ENCODE results near the gene HEPHL1.

DNA sequence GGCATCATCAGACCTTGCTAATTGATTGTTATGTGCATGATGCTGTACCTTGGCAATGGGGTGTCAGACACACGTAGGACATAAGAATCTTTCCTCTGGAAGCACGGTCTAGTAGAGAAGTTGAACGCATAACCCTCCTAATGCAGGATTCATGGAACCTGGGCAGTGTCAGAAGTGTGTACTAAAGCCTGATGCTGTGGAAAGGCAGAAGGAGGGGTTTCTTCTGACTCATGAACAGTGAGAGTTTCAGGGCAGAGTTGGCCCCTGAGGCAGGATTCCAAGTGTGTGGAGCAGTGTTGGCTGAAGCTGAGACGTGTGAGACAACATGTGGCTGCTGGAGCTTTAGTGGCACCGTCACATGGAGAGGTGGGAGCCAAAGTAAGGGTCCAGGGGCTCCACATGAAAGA, 111.0 kb downstream of the HEPHL1 start:
- TF ChIP-seq, protein P1, sequence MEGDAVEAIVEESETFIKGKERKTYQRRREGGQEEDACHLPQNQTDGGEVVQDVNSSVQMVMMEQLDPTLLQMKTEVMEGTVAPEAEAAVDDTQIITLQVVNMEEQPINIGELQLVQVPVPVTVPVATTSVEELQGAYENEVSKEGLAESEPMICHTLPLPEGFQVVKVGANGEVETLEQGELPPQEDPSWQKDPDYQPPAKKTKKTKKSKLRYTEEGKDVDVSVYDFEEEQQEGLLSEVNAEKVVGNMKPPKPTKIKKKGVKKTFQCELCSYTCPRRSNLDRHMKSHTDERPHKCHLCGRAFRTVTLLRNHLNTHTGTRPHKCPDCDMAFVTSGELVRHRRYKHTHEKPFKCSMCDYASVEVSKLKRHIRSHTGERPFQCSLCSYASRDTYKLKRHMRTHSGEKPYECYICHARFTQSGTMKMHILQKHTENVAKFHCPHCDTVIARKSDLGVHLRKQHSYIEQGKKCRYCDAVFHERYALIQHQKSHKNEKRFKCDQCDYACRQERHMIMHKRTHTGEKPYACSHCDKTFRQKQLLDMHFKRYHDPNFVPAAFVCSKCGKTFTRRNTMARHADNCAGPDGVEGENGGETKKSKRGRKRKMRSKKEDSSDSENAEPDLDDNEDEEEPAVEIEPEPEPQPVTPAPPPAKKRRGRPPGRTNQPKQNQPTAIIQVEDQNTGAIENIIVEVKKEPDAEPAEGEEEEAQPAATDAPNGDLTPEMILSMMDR (conservative IDR thresholded peaks at IDR 0.05; ENCODE audit: low read depth in 2 of 2): no peak
- no peak for TF ChIP-seq JUNB (IDR thresholded peaks at IDR 0.05; ENCODE audit: unreplicated experiment)
- TF ChIP-seq EZH2 (IDR thresholded peaks at IDR 0.05; ENCODE audit: low read depth, unreplicated experiment): no peak
- TF ChIP-seq, protein P2, sequence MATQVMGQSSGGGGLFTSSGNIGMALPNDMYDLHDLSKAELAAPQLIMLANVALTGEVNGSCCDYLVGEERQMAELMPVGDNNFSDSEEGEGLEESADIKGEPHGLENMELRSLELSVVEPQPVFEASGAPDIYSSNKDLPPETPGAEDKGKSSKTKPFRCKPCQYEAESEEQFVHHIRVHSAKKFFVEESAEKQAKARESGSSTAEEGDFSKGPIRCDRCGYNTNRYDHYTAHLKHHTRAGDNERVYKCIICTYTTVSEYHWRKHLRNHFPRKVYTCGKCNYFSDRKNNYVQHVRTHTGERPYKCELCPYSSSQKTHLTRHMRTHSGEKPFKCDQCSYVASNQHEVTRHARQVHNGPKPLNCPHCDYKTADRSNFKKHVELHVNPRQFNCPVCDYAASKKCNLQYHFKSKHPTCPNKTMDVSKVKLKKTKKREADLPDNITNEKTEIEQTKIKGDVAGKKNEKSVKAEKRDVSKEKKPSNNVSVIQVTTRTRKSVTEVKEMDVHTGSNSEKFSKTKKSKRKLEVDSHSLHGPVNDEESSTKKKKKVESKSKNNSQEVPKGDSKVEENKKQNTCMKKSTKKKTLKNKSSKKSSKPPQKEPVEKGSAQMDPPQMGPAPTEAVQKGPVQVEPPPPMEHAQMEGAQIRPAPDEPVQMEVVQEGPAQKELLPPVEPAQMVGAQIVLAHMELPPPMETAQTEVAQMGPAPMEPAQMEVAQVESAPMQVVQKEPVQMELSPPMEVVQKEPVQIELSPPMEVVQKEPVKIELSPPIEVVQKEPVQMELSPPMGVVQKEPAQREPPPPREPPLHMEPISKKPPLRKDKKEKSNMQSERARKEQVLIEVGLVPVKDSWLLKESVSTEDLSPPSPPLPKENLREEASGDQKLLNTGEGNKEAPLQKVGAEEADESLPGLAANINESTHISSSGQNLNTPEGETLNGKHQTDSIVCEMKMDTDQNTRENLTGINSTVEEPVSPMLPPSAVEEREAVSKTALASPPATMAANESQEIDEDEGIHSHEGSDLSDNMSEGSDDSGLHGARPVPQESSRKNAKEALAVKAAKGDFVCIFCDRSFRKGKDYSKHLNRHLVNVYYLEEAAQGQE (IDR thresholded peaks at IDR 0.05; ENCODE audit: unreplicated experiment): no peak
- no peak for TF ChIP-seq NANOG (IDR thresholded peaks at IDR 0.05; ENCODE audit: borderline replicate concordance)
- TF ChIP-seq EZH2phosphoT487 (IDR thresholded peaks at IDR 0.05; ENCODE audit: unreplicated experiment): no peak
- TF ChIP-seq CREB1 (CRISPR knock-in tag; IDR thresholded peaks at IDR 0.05; ENCODE audit: low read depth): no peak
- no peak for TF ChIP-seq POLR2AphosphoS5 (IDR thresholded peaks at IDR 0.05; ENCODE audit: low read depth)
